8988T (cell line): ENCODE results near the gene RNF213.

ENCODE experiments used
- DNase-seq: peaks from one replicate; pipeline ENCODE4 v3.0.0; 2011

RNF213 gene

GRCh38 chr17:80374732-80375585, 114.3 kb downstream of the RNF213 start:
- DNase-seq, result no peak

DNA sequence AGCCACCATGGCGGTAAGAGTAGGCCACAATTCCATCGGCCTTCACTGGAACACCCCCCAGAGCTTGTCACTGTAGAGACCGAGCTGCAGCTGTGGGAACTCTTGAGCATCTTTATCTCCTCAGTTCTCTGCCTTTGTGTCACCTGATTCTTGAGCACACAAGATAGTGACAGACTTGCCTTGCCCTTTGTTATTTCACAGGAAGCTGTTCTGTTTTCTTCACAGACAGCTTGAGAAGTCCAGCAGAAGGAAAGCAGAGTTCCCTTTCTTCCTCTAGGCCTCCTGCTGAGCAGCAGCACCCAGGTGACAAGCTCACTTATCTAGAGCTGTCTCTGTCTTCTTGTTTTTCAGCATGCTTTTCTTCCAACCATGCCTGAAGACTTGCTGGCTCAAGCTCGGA, 115.9 kb downstream of the RNF213 start:
- DNase-seq, result no peak

GRCh38 chr17:80377798-80378197, 117.1 kb downstream of the RNF213 start:
- no peak for DNase-seq

- no peak for DNase-seq
These were observed 118.7 kb downstream of the RNF213 start for GRCh38 chr17:80379348-80379747.

GRCh38 chr17:80380068-80380467, 119.4 kb downstream of the RNF213 start:
- DNase-seq, result no peak

DNA sequence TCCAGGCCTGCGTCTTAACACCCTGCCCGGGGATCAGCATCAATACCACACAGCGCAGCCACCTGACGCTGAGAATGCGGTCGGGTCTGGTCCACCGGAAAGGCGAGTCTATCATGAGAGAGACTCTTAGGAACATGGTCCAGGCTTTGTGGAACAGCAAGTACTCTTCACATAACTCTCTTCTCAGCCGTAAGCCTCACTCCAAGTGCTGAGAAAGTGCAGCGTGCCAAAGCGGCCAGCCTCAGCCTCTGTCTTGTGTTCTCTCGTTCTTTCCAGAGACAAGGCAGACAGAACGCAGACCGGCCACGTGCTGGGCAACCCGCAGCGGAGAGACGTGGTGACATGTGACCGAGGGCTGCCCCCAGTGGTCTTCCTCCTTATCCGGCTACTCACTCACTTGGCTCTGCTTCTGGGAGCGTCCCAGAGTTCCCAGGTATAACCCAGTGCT, 119.9 kb downstream of the RNF213 start:
- DNase-seq, result no peak

DNA sequence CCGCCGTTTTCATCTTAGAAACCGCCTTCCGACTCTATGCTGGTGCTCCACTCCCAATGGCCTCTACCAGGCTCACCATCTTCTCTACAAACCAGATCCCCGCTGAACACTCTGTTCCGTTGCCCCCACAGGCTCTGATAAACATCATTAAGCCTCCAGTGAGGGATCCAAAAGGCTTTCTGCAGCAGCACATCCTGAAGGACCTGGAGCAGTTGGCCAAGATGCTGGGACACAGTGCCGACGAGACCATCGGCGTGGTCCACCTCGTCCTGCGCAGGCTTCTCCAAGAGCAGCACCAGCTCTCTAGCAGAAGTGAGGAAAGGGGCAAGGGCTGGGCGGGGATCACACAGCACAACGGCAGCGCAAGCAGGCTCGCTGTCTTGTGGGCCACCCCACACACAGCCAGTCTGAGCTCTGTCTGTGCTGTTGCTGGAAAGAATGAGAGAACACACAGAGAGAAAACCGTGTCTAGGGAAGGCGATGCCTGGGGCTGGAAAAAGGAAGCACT, 120.8 kb downstream of the RNF213 start:
- no peak for DNase-seq

- no peak for DNase-seq
These were observed 121.8 kb downstream of the RNF213 start for GRCh38 chr17:80382446-80382845.

GRCh38 chr17:80382956-80383355, 122.3 kb downstream of the RNF213 start:
- no peak for DNase-seq

DNA sequence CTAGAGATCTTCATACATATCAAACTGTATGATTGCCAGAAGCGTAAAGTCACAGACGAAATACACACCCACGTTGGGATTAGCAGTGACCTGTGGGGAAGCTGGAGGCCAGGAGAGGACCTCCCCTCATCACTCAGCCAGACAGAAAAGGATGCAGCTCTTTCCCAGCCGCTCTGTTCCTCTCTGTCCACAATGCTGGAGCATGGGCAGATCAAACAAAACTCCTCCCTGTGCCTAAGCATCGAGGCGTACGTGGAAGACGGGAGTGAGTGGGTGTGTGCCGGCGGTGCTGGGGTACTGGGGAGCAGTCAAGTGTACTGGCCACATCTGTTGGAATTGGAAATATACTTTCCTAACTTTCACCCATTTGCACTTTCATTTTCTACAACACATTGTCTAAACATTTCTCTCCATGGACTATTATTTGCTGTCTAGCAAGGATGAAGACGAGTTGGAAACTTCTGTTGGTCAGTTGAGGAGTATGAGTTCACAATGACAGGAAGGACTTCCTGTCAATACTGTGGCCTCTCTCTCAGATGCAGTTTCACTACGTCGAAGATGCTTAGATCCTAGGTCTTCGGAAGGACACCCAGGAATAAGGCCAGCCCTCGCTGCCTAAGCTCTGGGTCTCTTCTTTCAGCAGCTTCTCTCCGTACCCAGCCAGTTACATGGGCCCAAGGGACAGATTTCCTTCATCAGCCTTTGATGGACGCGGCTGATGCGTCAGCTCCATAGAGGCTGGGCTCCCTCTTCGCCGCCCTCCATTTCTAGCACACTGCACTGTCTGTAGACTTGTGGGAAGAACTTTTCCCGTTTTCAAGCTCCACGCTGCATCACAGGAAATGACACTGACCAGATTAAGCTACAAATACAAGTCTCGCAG, 123.7 kb downstream of the RNF213 start:
- DNase-seq, result no peak

- no peak for DNase-seq
These were observed 124.4 kb downstream of the RNF213 start for GRCh38 chr17:80385046-80385445.

DNA sequence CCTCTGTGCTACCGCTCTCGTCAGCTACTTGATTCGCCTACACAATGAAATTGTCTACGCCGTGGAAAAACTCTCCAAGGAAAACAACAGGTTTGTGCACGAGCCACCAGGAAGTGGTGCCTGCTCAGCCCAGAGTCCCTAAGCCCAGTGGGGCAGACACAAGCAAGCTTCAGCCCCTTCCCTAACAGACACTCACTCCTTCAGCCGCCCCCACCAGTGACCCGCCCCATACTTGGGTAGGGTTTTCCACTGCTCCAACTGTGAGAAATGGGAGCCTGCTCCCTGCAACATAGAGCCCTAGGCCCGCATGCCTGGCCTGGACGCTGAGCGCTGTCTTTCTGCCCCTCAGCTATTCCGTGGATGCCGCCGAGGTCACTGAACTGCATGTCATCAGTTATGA, 125.7 kb downstream of the RNF213 start:
- DNase-seq, result no peak

DNA sequence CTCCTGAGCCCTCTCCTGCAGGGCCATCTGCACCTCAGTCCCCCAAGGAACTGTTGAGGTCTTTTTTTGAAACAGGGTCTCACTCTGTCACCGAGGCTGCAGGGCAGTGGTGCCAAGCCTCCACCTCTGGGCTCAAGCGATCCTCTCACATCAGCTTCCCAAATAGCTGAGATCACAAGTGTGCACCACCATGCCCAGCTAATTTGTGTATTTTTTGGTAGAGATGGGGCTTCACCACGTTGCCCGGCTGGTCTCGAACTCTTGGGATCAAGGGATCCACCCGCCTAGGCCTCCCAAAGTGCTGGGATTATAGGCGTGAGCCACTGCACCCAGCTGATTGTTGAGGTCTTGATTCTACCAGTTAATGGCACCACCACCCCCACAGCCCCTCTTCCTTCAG, 126.4 kb downstream of the RNF213 start:
- DNase-seq, result no peak

GRCh38 chr17:80388175-80388574, 127.5 kb downstream of the RNF213 start:
- no peak for DNase-seq

DNA sequence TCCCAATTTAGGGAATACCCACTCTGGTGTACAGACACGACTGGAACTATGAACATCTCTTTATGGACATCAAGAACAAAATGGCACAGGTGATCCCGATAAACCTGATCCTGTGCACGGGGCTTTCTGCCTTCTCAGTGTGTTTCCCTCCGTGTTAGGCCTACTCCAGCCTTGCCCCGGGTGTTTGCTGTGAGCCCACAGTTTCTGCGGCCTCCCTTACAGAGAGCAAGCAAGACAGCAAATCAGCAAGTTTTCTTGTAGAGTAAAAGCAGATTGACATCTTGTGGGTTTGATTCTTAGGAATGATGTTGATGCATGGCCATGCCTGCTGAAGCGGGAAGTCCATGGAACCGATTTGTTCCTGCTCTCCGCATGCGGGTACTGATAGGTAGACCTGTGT, 127.9 kb downstream of the RNF213 start:
- DNase-seq, result no peak

DNA sequence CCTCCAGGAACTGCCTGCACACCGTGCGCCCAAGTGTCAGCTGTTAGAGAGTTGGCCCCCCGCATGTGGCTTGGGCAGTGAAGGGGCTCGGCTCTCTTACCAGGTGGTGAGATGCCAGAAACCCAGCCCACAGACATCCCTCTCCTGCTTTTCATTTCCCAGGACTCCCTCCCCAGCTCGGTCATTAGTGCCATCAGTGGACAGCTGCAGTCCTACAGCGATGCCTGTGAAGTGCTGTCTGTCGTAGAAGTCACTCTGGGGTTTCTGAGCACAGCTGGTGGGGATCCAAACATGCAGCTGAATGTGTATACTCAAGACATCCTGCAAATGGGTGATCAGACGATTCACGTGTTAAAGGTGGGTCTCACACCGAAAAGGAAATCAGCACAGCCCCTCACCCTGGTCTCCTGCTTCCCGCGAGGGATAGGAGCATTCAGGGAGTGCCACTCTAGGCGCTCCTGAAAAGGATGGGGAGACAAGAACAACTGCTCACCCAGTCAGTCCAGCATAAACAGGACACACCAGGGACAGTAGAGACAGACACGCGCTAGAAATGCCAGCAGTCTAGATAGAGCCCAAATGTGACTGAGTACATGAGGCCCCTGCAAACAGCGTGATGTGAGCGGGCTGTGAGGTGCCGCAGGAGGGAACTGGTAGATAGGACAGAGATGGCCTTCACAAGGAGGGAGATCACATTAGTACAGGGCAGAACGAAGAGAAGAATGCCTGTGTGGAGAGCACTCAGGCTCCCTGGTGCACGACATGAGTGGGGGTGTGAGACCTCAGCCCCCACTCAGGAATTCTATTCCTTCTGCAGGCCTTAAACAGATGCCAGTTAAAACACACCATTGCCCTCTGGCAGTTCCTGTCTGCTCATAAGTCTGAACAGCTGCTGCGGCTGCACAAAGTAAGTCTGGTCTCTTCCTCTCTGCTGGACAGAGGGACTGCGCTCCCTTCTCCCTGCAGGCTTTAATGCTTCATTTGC, 128.7 kb downstream of the RNF213 start:
- no peak for DNase-seq

- DNase-seq, result no peak
These were observed 132.7 kb downstream of the RNF213 start for GRCh38 chr17:80393241-80393890.

GRCh38 chr17:80393961-80394360, 133.3 kb downstream of the RNF213 start:
- no peak for DNase-seq

- DNase-seq, result no peak
These were observed 134.1 kb downstream of the RNF213 start for GRCh38 chr17:80394629-80395216.

- no peak for DNase-seq
These were observed 134.9 kb downstream of the RNF213 start for GRCh38 chr17:80395402-80396151.
